ENCODE data around the gene ITGA8. TPM values are rescaled to one million over a fixed set of nuclear protein-coding genes. Genes with fewer than 3 reads are reported as not detected.

The ITGA8 gene
- total RNA-seq, 1 experiment from 2014 or later: not detected

DNA sequence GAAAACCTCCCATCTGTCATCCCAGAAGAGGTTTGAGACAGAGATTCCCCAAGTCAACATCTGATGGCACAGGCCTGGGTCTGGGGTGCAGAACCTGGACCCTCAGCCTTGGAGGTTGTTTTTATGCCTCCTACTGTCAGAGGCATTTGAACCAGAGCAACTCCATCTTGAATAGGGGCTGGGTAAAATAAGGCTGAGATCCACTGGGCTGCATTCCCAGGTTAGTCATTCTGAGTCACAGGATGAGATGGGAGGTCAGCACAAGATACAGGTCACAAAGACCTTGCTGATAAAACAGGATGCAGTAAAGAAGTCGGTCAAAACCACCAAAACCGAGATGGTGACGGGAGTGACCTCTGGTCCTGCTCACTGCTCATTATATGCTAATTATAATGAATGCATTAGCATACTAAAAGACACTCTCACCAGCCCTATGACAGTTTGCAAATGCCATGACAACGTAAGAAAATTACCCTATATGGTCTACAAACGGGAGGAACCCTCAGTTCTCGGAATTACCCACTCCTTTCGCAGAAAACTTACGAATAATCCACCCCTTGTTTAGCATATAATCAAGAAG, 92.0 kb downstream of the ITGA8 start:
- Mint-ChIP-seq H3K36me3 (ENCODE audit: insufficient read depth, unreplicated experiment) (no peaks in the 10 kb centered on the region), H3K4me1 (ENCODE audit: low read depth, unreplicated experiment) (no peaks in the 10 kb centered on the region), H3K4me3 (ENCODE audit: unreplicated experiment) (no peak overlapping the region), H3K27me3 (ENCODE audit: insufficient read depth, unreplicated experiment) (peaks cover 7% of the 10 kb centered on the region), H3K9me3 (ENCODE audit: unreplicated experiment) (no peaks in the 10 kb centered on the region), H3K27ac (ENCODE audit: unreplicated experiment) (no peak overlapping the region)
- no peaks in the 10 kb centered on the region for H3K36me3 ChIP-seq (ENCODE audit: control insufficient read depth, insufficient read depth, low read length)
- H3K27me3 ChIP-seq (replicated peaks; ENCODE audit: control insufficient read depth, insufficient read depth, low read length): no peaks in the 10 kb centered on the region; the same call in 1 of the 2 replicates
- no peaks in the 10 kb centered on the region for H3K9me3 ChIP-seq
- ChIA-PET POLR2A (no interaction called here), CTCF (no interaction called here)
- no peaks in the 10 kb centered on the region for H3K4me1 ChIP-seq
- DNase-seq: no peak
- intact Hi-C loops (cut with micrococcal nuclease; ENCODE audit: unreplicated experiment): no loop called here
- TF ChIP-seq, protein P1, sequence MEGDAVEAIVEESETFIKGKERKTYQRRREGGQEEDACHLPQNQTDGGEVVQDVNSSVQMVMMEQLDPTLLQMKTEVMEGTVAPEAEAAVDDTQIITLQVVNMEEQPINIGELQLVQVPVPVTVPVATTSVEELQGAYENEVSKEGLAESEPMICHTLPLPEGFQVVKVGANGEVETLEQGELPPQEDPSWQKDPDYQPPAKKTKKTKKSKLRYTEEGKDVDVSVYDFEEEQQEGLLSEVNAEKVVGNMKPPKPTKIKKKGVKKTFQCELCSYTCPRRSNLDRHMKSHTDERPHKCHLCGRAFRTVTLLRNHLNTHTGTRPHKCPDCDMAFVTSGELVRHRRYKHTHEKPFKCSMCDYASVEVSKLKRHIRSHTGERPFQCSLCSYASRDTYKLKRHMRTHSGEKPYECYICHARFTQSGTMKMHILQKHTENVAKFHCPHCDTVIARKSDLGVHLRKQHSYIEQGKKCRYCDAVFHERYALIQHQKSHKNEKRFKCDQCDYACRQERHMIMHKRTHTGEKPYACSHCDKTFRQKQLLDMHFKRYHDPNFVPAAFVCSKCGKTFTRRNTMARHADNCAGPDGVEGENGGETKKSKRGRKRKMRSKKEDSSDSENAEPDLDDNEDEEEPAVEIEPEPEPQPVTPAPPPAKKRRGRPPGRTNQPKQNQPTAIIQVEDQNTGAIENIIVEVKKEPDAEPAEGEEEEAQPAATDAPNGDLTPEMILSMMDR (IDR thresholded peaks at IDR 0.05; ENCODE audit: insufficient read depth in 1 of 2, low read depth in 1 of 2, low read length in 1 of 2, severe bottlenecking in 1 of 2, unreplicated experiment in 1 of 2): no peak
- H3K4me3 ChIP-seq (ENCODE audit: low read depth, low read length): no peak overlapping the region
- BruUV-seq (replicated peaks): no TSS peak

DNA sequence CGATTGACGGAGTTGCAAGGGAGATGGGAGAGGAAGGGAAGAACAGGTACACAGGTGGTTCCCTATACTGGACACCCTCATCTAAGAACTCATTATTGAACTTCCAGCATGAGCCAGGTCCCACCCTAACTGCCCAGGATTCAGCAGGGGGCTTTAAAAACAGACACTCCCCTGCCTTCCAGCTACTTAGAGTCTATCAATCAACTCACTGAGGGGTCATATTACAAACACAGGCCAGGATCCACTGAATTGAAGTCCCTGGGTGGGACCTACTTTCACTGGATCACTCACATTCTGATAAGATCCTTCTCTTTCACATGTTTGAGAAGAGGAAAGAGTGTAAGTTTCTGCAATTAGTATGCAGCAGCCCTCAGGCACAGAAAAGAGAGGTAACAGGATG, 92.8 kb downstream of the ITGA8 start:
- Histone ChIP-seq H3K4me1 (no peaks in the 10 kb centered on the region), H3K9me3 (no peaks in the 10 kb centered on the region), H3K36me3 (ENCODE audit: control insufficient read depth, insufficient read depth, low read length) (no peaks in the 10 kb centered on the region), H3K27me3 (replicated peaks; ENCODE audit: control insufficient read depth, insufficient read depth, low read length) (no peaks in the 10 kb centered on the region; the same call in 1 of the 2 replicates), H3K4me3 (ENCODE audit: low read depth, low read length) (no peak overlapping the region)
- DNase-seq: no peak
- H3K36me3 Mint-ChIP-seq (ENCODE audit: insufficient read depth, unreplicated experiment): no peaks in the 10 kb centered on the region
- H3K9me3 Mint-ChIP-seq (ENCODE audit: unreplicated experiment): no peaks in the 10 kb centered on the region
- no peak overlapping the region for H3K4me3 Mint-ChIP-seq (ENCODE audit: unreplicated experiment)
- no peaks in the 10 kb centered on the region for H3K4me1 Mint-ChIP-seq (ENCODE audit: low read depth, unreplicated experiment)
- peaks cover 11% of the 10 kb centered on the region for H3K27me3 Mint-ChIP-seq (ENCODE audit: insufficient read depth, unreplicated experiment)
- intact Hi-C loops (cut with micrococcal nuclease; ENCODE audit: unreplicated experiment): no loop called here
- POLR2A ChIA-PET: no interaction called here
- BruUV-seq (replicated peaks): no TSS peak
- TF ChIP-seq, protein P1 (IDR thresholded peaks at IDR 0.05; ENCODE audit: insufficient read depth in 1 of 2, low read depth in 1 of 2, low read length in 1 of 2, severe bottlenecking in 1 of 2, unreplicated experiment in 1 of 2): no peak
- CTCF ChIA-PET: no interaction called here
- H3K27ac Mint-ChIP-seq (ENCODE audit: unreplicated experiment): no peak overlapping the region

DNA sequence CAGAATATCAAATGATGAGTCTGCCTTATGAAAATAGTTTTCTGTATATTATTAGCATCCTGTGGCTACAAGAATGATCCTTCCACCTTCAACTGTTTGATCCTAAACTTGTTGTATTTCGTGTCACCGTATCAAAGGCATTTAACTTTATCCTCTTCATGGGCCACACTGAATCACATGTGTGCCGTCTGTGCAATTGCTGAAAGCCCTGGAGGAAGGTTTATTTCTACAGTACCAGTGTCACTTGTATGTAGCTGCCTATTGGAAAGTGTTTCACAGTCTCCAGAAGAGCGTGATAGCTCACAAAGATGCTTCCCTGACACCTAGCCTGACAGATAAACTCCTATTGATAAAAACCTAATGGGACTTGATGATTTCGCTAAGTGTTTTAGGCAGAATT, 94.5 kb downstream of the ITGA8 start:
- Histone ChIP-seq H3K4me3 (ENCODE audit: low read depth, low read length) (no peak overlapping the region), H3K36me3 (ENCODE audit: control insufficient read depth, insufficient read depth, low read length) (no peaks in the 10 kb centered on the region), H3K4me1 (no peaks in the 10 kb centered on the region), H3K9me3 (no peaks in the 10 kb centered on the region), H3K27me3 (replicated peaks; ENCODE audit: control insufficient read depth, insufficient read depth, low read length) (no peaks in the 10 kb centered on the region; the same call in 1 of the 2 replicates)
- POLR2A ChIA-PET: no interaction called here
- H3K9me3 Mint-ChIP-seq (ENCODE audit: unreplicated experiment): no peaks in the 10 kb centered on the region
- H3K27me3 Mint-ChIP-seq (ENCODE audit: insufficient read depth, unreplicated experiment): peaks cover 13% of the 10 kb centered on the region
- H3K36me3 Mint-ChIP-seq (ENCODE audit: insufficient read depth, unreplicated experiment): no peaks in the 10 kb centered on the region
- no peaks in the 10 kb centered on the region for H3K4me1 Mint-ChIP-seq (ENCODE audit: low read depth, unreplicated experiment)
- TF ChIP-seq, protein P1 (IDR thresholded peaks at IDR 0.05; ENCODE audit: insufficient read depth in 1 of 2, low read depth in 1 of 2, low read length in 1 of 2, severe bottlenecking in 1 of 2, unreplicated experiment in 1 of 2): no peak
- CTCF ChIA-PET: no interaction called here
- intact Hi-C loops (cut with micrococcal nuclease; ENCODE audit: unreplicated experiment): no loop called here
- no peak overlapping the region for H3K4me3 Mint-ChIP-seq (ENCODE audit: unreplicated experiment)
- BruUV-seq (replicated peaks): no TSS peak
- no peak overlapping the region for H3K27ac Mint-ChIP-seq (ENCODE audit: unreplicated experiment)
- no peak for DNase-seq
